Right lobe of liver (tissue), 6 donors: ENCODE data around the gene SPATA20. TPM values are rescaled to one million over a fixed set of nuclear protein-coding genes. Genes with fewer than 3 reads are reported as not detected.

Source experiments
- ATAC-seq, 4 donors: fragments of 200-7000 bp; cut with Tn5 transposase; one replicate each; pipeline ENCODE4 v1.9.1; 2020; ENCODE audit warnings: mild to moderate bottlenecking in 4 of 4, moderate library complexity in 4 of 4
- DNase-seq, 3 donors: peaks; one replicate each; pipeline ENCODE4 v3.0.0-alpha.2; 2020
- H3K27ac ChIP-seq, 3 donors: fragments of 200-600 bp; one replicate each; pipeline ENCODE4 v1.8.0; 2022
- H3K27me3 ChIP-seq, 2 donors: fragments of 200-600 bp; one replicate each; pipeline ENCODE4 v1.8.0; 2022
- H3K36me3 ChIP-seq, 4 donors: fragments of 200-600 bp; sonication (generic) in 1 of 4; one replicate each; pipeline versions ENCODE4 v1.5.1 to v1.8.0; 2017 to 2022; ENCODE audit warnings: control low read depth in 1 of 4
- H3K4me1 ChIP-seq, 4 donors: fragments of 200-600 bp; sonication (generic) in 1 of 4; one replicate each; pipeline versions ENCODE4 v1.5.1 to v1.8.0; 2017 to 2022; ENCODE audit warnings: control low read depth in 1 of 4
- H3K4me3 ChIP-seq, 3 donors: fragments of 200-600 bp; one replicate each; pipeline ENCODE4 v1.8.0; 2022
- H3K9me3 ChIP-seq, 4 donors: fragments of 200-600 bp; sonication (generic) in 1 of 4; one replicate each; pipeline versions ENCODE4 v1.5.1 to v1.8.0; 2017 to 2022; ENCODE audit warnings: control low read depth in 1 of 4
- POLR2A ChIP-seq: fragments of 450-650 bp; IDR thresholded peaks from one replicate; pipeline ENCODE4 v1.6.1; 2017; ENCODE audit warnings: antibody characterized with exemption, mild to moderate bottlenecking
- WGBS: methylation state at CpG from one replicate; pipeline ENCODE4 v1.1.6; 2018; ENCODE audit warnings: low coverage, low lambda C conversion rate; ENCODE audit not compliant: insufficient coverage; ENCODE audit errors: missing lambda C conversion rate; 5-methylcytosine and 5-hydroxymethylcytosine counted together
- intact Hi-C, 2 donors: fragments of 100-400 bp; cut with DNase I; formaldehyde crosslinking; loops; one replicate each; pipeline versions ENCODE4 v1.11.2 to v1.14.1; 2022
- total RNA-seq, 6 experiments: library from RNA; depleted of rRNA in 2 of 6; stranded (reverse); fragments of >200 nt in 2 of 6; fragmentation: NEBNext Ultra II Directional in 3 of 6; extraction: Animal tissue kit (Norgen Biotek cat#: 25700) in 3 of 6; gene quantifications; one replicate each; pipeline versions ENCODE4 v1.1.0 to v1.2.4, GENCODE V29; 2016 to 2023
- TF ChIP-seq, protein P1 (sequence below), 4 donors: fragments of 200-600 bp in 3 of 4; fragments of 450-650 bp in 1 of 4; IDR thresholded peaks; one replicate each; pipeline versions ENCODE4 v1.5.1 to v1.8.0; 2016 to 2022; ENCODE audit warnings: antibody characterized with exemption in 4 of 4, mild to moderate bottlenecking in 2 of 4
- donor health status: DM: no; HTN: yes; CAD: no.
- donor health status: DM: no; HTN: no; CAD: no.
- donor health status: DM: no; HTN: no; CAD: no.
- donor health status: DM: no; HTN: yes; CAD: no.
- donor health status: DM: no; HTN: yes; CAD: no.

Gene SPATA20
- total RNA-seq, 6 experiments from 2014 or later: 29.6 to 203 (median 34.2) TPM

DNA sequence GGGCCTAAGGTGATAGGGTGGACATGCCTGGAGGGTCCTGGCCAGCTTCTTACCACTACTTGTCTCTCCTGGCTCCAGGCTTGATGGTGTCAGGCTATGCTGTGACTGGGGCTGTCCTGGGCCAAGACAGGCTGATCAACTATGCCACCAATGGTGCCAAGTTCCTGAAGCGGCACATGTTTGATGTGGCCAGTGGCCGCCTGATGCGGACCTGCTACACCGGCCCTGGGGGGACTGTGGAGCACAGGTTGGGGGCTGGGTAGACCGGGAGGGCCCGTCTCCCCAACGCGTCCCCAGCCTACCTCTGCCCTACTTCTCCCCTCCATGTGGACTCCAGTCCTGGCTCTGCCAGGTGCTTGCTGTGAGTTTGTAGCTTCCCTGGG is 4.5 kb downstream of the SPATA20 start:
- Histone ChIP-seq H3K27me3 (no peaks in the 10 kb centered on the region), H3K9me3 (no peaks in the 10 kb centered on the region), H3K36me3 (peaks cover 0 to 5% (median 0%) of the 10 kb centered on the region in 4 donors), H3K4me1 (peaks cover 0 to 28% (median 11%) of the 10 kb centered on the region in 4 donors), H3K4me3 (no peak overlapping the region), H3K27ac (no peak overlapping the region)
- intact Hi-C loops: loop anchor here (5.0 to 10.0 kb wide), 4 partner anchors 66 to 283 kb away; partner anchors contain the start of gene WFIKKN2 (in 1 of the 2)
- ATAC-seq (no peak), DNase-seq (no peak)
- WGBS: 80% methylated on average over 1 of the region's 8 CpGs
- no peak for TF ChIP-seq POLR2A
- TF ChIP-seq, protein P1, sequence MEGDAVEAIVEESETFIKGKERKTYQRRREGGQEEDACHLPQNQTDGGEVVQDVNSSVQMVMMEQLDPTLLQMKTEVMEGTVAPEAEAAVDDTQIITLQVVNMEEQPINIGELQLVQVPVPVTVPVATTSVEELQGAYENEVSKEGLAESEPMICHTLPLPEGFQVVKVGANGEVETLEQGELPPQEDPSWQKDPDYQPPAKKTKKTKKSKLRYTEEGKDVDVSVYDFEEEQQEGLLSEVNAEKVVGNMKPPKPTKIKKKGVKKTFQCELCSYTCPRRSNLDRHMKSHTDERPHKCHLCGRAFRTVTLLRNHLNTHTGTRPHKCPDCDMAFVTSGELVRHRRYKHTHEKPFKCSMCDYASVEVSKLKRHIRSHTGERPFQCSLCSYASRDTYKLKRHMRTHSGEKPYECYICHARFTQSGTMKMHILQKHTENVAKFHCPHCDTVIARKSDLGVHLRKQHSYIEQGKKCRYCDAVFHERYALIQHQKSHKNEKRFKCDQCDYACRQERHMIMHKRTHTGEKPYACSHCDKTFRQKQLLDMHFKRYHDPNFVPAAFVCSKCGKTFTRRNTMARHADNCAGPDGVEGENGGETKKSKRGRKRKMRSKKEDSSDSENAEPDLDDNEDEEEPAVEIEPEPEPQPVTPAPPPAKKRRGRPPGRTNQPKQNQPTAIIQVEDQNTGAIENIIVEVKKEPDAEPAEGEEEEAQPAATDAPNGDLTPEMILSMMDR (IDR thresholded peaks at IDR 0.05): no peak

DNA sequence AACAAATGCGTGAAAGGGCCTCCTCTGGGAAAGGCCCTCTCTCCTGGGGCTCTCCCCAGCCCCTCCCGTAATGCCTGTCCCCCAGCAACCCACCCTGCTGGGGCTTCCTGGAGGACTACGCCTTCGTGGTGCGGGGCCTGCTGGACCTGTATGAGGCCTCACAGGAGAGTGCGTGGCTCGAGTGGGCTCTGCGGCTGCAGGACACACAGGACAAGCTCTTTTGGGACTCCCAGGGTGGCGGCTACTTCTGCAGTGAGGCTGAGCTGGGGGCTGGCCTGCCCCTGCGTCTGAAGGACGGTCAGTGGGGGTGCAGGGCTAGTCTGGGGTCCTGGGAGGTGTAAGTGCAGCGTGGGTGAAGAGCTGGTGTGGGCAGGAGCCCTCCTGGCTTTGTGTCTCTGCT is 4.9 kb downstream of the SPATA20 start:
- Histone ChIP-seq H3K27ac (no peak overlapping the region), H3K27me3 (no peaks in the 10 kb centered on the region), H3K9me3 (no peaks in the 10 kb centered on the region), H3K4me3 (no peak overlapping the region), H3K4me1 (peaks cover 0 to 28% (median 11%) of the 10 kb centered on the region in 4 donors), H3K36me3 (peaks cover 0 to 5% (median 0%) of the 10 kb centered on the region in 4 donors)
- no peak for TF ChIP-seq POLR2A
- TF ChIP-seq, protein P1 (IDR thresholded peaks at IDR 0.05): no peak
- WGBS: 100% methylated on average over 1 of the region's 12 CpGs
- ATAC-seq (no peak), DNase-seq (no peak)
- intact Hi-C loops: loop anchor here (5.0 to 10.0 kb wide), 4 partner anchors 65 to 283 kb away; partner anchors contain the start of gene WFIKKN2 (in 1 of the 2)

DNA sequence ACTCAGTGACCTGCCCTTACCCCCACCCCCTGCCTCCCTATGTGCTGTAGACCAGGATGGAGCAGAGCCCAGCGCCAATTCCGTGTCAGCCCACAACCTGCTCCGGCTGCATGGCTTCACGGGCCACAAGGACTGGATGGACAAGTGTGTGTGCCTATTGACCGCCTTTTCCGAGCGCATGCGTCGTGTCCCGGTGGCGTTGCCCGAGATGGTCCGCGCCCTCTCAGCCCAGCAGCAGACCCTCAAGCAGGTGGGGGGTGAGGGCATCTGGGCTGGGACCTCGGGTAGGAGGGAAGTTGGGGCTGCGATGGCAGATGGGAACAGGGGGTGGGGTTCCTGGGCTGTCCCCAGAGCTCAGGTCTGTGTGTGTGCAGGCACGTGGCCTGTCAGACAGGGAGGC is 7.2 kb downstream of the SPATA20 start:
- DNase-seq (no peak), ATAC-seq (no peak)
- Histone ChIP-seq H3K36me3 (peaks cover 0 to 5% (median 0%) of the 10 kb centered on the region in 4 donors), H3K4me1 (peaks cover 0 to 20% (median 10%) of the 10 kb centered on the region in 4 donors), H3K27me3 (peaks cover 0 to 4% of the 10 kb centered on the region in 2 donors), H3K4me3 (no peak overlapping the region), H3K9me3 (no peaks in the 10 kb centered on the region), H3K27ac (no peak overlapping the region)
- 97% methylated on average over 15 of the region's 17 CpGs for WGBS
- intact Hi-C loops: loop anchor here (5.0 to 10.0 kb wide), 4 partner anchors 63 to 281 kb away; partner anchors contain the start of gene WFIKKN2 (in 1 of the 2)
- no peak for TF ChIP-seq POLR2A
- TF ChIP-seq, protein P1 (IDR thresholded peaks at IDR 0.05): no peak

DNA sequence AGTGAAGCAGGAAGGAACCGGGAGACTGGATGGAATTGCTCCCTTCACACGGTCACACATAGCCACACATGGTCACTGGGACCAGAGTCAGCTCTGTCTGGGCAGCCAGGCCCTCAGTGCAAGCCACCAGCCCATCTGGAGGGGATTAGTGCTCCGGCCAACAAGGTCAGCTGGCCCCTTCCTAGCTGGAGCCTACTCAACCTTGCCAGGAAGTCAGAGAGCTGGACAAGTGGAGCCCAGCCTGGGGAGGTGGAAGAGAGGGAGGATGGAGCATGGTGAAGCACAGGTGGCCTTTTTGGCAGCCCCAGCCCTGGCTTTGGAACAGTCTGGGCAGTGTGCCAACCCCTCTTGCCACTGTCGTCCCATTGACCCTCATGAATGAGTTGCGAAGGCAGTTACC is 9.8 kb downstream of the SPATA20 start:
- intact Hi-C loops: loop anchor here in 1 of 2 donors (10.0 kb wide), 1 partner anchor 278 kb away; the partner anchor contains the start of gene WFIKKN2
- peak in 2 of 3 donors; percentile 69 to 75 for DNase-seq

More for the DNA sequence above, 9.8 kb downstream of the SPATA20 start:
- peaks cover 0 to 5% (median 0%) of the 10 kb centered on the region in 4 donors for H3K36me3 ChIP-seq
- peak; percentile 37 to 48 (median 40) for ATAC-seq
- H3K27ac ChIP-seq: no peak overlapping the region
- peaks cover 4 to 24% of the 10 kb centered on the region in 2 donors for H3K27me3 ChIP-seq
- H3K9me3 ChIP-seq: no peaks in the 10 kb centered on the region
- no peak overlapping the region for H3K4me3 ChIP-seq
- TF ChIP-seq POLR2A: no peak
- TF ChIP-seq, protein P1 (IDR thresholded peaks at IDR 0.05): no peak
- H3K4me1 ChIP-seq: peaks cover 0 to 22% (median 6%) of the 10 kb centered on the region in 4 donors
- whole genome bisulfite sequencing: 71% methylated on average over 3 of the region's 5 CpGs
